ENCODE measurements around the gene NCOR1.

NCOR1 gene

GRCh38 chr17:16025202-16025601 is 190.1 kb downstream of the NCOR1 start:
- no peak for DNase-seq

GRCh38 chr17:16023881-16024280 is 191.5 kb downstream of the NCOR1 start:
- no peak for DNase-seq

GRCh38 chr17:16019347-16019746 is 196.0 kb downstream of the NCOR1 start:
- no peak for DNase-seq

- DNase-seq: no peak
These were observed 201.4 kb downstream of the NCOR1 start for GRCh38 chr17:16013943-16014407.

GRCh38 chr17:16007439-16007838 is 207.9 kb downstream of the NCOR1 start:
- DNase-seq: no peak

GRCh38 chr17:16005636-16006035 is 209.7 kb downstream of the NCOR1 start:
- DNase-seq: no peak

- no peak for DNase-seq
These were observed 211.5 kb downstream of the NCOR1 start for GRCh38 chr17:16003841-16004240.

- no peak for DNase-seq
These were observed 212.6 kb downstream of the NCOR1 start for GRCh38 chr17:16002708-16003260.

GRCh38 chr17:16001226-16001897 is 214.0 kb downstream of the NCOR1 start:
- no peak for DNase-seq

GRCh38 chr17:15999974-16000827 is 215.1 kb downstream of the NCOR1 start:
- no peak for DNase-seq

- DNase-seq: peak; percentile 90
These were observed 216.0 kb downstream of the NCOR1 start, which contains the start of the genes TTC19 and ZSWIM7 for GRCh38 chr17:15999141-15999973. Gene TTC19 (plus strand): TSS chr17:15999824. CDS start chr17:15999849, 25 bp downstream. Gene ZSWIM7 (minus strand): TSS chr17:15999704. CDS start chr17:15999594, 110 bp downstream.

GRCh38 chr17:15998031-15998562 is 217.2 kb downstream of the NCOR1 start:
- DNase-seq: no peak

- no peak for DNase-seq
These were observed 219.0 kb downstream of the NCOR1 start for GRCh38 chr17:15996322-15996721.

- no peak for DNase-seq
These were observed 233.4 kb downstream of the NCOR1 start for GRCh38 chr17:15981646-15982580.

GRCh38 chr17:15981208-15981607 is 234.1 kb downstream of the NCOR1 start:
- no peak for DNase-seq

Measured in effector CD4-positive, alpha-beta T cell (primary cell).